ENCODE results near the gene HMOX1. TPM values are rescaled to one million over a fixed set of nuclear protein-coding genes. Genes with fewer than 3 reads are reported as not detected.

HMOX1 gene
- total and polyA plus RNA-seq, 8 donors = 2.2 to 106 (median 11.4) TPM; not detected in 1

DNA sequence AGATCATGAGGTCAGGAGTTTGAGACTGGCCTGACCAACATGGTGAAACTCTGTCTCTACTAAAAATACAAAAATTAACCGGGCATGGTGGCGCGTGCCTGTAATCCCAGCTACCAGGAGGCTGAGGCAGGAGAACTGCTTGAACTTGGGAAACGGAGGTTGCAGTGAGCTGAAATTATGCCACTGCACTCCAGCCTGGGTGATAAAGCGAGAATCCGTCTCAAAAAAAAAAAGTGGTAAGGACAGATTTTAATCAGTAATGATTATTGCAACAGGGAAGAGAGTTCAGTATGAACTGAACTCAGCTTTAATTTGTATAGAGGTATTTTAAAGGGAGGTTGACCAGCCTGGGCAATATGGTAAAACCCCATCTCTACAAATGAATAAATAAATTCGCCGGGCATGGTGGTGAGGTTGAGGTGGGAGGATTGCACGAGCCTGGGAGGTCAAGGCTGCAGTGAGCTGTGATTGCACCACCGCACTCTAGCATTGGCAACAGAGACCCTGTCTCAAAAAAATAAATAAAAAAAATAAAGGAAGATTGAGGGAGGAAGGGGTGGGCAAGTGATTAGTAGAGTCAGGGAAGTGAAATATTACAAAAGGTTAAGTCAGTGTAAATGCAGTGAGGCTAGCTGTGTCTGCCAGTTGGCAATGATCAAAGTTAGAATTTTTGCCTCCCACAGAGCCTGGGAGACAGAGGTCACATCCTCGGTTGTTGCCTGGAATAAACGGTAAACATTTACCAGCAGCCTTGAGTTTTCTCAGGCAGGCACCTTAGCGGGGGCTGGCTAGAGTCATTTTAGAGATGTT is 16.4 kb downstream of the HMOX1 start:
- Histone ChIP-seq H3K27ac (peak overlapping the region in 2 of 5 donors; percentile 28), H3K9me3 (no peaks in the 10 kb centered on the region), H3K27me3 (no peaks in the 10 kb centered on the region), H3K4me1 (peaks cover 5 to 38% (median 23%) of the 10 kb centered on the region in 4 donors), H3K4me3 (no peak overlapping the region), H3K36me3 (peaks cover 0 to 15% (median 4%) of the 10 kb centered on the region in 4 donors)
- peak in 1 of 2 donors; percentile 51 for DNase-seq
- intact Hi-C loops (cut with DNase I; ENCODE audit: low total_unique reads) = no loop called here
- no peak for TF ChIP-seq EP300 (IDR thresholded peaks at IDR 0.05)
- no peak for TF ChIP-seq POLR2AphosphoS5 (IDR thresholded peaks at IDR 0.05)
- no peak for TF ChIP-seq POLR2A (IDR thresholded peaks at IDR 0.05)
- TF ChIP-seq, protein P1, sequence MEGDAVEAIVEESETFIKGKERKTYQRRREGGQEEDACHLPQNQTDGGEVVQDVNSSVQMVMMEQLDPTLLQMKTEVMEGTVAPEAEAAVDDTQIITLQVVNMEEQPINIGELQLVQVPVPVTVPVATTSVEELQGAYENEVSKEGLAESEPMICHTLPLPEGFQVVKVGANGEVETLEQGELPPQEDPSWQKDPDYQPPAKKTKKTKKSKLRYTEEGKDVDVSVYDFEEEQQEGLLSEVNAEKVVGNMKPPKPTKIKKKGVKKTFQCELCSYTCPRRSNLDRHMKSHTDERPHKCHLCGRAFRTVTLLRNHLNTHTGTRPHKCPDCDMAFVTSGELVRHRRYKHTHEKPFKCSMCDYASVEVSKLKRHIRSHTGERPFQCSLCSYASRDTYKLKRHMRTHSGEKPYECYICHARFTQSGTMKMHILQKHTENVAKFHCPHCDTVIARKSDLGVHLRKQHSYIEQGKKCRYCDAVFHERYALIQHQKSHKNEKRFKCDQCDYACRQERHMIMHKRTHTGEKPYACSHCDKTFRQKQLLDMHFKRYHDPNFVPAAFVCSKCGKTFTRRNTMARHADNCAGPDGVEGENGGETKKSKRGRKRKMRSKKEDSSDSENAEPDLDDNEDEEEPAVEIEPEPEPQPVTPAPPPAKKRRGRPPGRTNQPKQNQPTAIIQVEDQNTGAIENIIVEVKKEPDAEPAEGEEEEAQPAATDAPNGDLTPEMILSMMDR (IDR thresholded peaks at IDR 0.05) = no peak
- 66 to 71% (median 66%) methylated on average over 13 of the region's 13 CpGs for WGBS, 5 donors

DNA sequence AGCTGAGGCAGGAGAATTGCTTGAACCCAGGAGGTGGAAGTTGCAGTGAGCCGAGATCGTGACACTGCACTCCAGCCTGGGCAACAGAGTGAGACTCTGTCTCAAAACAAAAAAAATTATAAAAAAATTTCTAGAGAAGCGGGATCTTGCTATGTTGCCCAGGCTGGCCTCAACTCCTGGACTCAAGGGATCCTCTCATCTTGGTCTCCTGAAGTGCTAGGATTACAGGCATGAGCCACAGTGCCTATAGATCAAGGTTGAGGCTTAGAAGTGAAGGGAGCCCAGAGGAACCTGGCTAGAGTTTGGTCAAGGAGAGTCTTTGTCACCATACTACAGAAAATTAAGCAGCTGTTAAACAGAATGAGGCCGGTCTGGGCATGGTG is 17.7 kb downstream of the HMOX1 start:
- Histone ChIP-seq H3K4me3 (no peak overlapping the region), H3K9me3 (no peaks in the 10 kb centered on the region), H3K36me3 (peaks cover 6 to 11% (median 8%) of the 10 kb centered on the region in 4 donors), H3K27ac (no peak overlapping the region), H3K27me3 (no peaks in the 10 kb centered on the region), H3K4me1 (peaks cover 5 to 48% (median 23%) of the 10 kb centered on the region in 4 donors)
- TF ChIP-seq EP300 (IDR thresholded peaks at IDR 0.05) (no peak), POLR2A (IDR thresholded peaks at IDR 0.05) (no peak), POLR2AphosphoS5 (IDR thresholded peaks at IDR 0.05) (no peak)
- TF ChIP-seq, protein P1 (IDR thresholded peaks at IDR 0.05) = no peak
- 96 to 100% (median 97%) methylated on average over 4 of the region's 4 CpGs for WGBS, 5 donors
- intact Hi-C loops (cut with DNase I; ENCODE audit: low total_unique reads) = no loop called here
- no peak for DNase-seq

DNA sequence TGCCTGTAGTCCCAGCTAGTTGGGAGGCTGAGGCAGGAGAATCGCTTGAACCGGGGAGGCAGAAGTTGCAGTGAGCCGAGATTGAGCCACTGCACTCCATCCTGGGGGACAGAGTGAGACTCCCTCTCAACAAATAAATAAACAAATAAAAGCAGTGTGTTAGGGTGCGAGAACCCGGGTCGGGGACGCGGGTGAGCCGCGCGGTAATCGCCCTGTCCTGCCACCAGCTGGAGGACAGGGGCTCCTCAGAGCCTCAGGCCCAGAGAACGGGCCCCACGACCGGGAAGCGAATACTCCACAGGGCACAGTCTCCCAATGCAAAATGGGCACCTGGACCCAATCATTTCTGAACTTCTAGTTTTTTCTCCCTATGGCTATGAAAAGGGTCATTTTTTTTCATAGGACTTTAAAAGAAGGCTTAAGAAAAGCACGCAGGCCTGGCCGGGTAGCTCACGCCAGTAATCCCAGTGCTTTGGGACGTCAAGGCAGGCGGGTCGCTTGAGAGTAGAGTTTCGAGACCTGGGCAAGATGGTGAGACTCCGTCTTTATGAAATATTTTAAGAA is 18.3 kb downstream of the HMOX1 start:
- intact Hi-C loops (cut with DNase I; ENCODE audit: low total_unique reads) = no loop called here

DNA sequence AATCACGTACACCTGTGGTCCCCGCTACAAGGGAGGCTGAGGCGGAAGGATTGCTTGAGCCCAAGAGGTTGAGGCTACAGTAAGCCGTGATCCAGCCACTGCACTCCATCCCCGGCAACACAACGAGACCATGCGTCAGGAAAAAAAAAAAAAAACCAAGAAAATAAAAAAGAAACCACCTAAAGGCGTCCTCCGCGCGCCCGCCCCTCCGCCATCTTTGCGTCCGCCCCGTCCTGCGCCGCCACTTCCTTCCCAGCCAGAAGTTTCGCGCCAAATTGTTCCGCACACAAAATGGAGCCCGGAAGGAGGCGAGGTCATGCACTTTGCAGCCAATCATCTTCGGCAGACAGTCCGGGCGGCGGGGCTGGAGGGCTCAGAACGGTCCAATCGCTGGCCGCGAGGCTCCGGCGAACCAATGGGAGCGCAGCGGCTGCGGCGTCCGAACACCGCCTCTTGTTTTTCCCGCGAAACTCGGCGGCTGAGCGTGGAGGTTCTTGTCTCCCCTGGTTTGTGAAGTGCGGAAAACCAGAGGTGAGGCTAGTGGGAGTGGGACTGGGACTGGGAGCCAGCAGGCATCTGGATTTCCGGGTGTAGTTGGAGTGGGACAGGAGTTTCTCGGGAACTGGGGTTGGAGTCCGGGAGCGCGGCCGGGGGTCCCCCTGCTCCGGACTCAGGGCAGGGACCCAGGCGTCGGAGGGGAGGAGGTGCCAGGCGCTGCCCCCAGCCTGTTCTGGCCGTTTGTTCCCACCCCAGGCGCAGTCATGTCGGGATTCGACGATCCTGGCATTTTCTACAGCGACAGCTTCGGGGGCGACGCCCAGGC is 19.0 kb downstream of the HMOX1 start, which contains the start of gene MCM5:
MCM5 (plus strand) TSS at position 463 of the 823 bp plus-strand sequence; CDS start at position 762, 299 bp downstream.
- Histone ChIP-seq H3K27ac (peak within 1 kb of the TSS; percentile 15 to 84 (median 77)), H3K4me3 (peak within 1 kb of the TSS; percentile 57 to 99 (median 96)), H3K4me1 (peaks cover 5 to 48% (median 23%) of the 10 kb centered on the region in 4 donors), H3K9me3 (no peaks in the 10 kb centered on the region), H3K27me3 (no peaks in the 10 kb centered on the region), H3K36me3 (peaks cover 8 to 22% (median 20%) of the 10 kb centered on the region in 4 donors)
- intact Hi-C loops (cut with DNase I; ENCODE audit: low total_unique reads) = no loop called here
- TF ChIP-seq EP300 (IDR thresholded peaks at IDR 0.05) (no peak), POLR2A (IDR thresholded peaks at IDR 0.05) (no peak), POLR2AphosphoS5 (IDR thresholded peaks at IDR 0.05) (peak; percentile 65 to 84 (median 74))
- TF ChIP-seq, protein P1 (IDR thresholded peaks at IDR 0.05) = no peak
- DNase-seq = peak; percentile 97 to 99
- 1 to 2% (median 1%) methylated on average over 46 to 64 of the region's 64 CpGs for whole genome bisulfite sequencing, 5 donors

More for the DNA sequence above, 18.3 kb downstream of the HMOX1 start:
- Histone ChIP-seq H3K4me1 (peaks cover 5 to 48% (median 23%) of the 10 kb centered on the region in 4 donors), H3K36me3 (peaks cover 8 to 15% (median 13%) of the 10 kb centered on the region in 4 donors), H3K27ac (peak overlapping the region; percentile 15 to 84 (median 77)), H3K9me3 (no peaks in the 10 kb centered on the region), H3K4me3 (peak overlapping the region; percentile 57 to 99 (median 96)), H3K27me3 (no peaks in the 10 kb centered on the region)
- WGBS, 5 donors = 72 to 86% (median 76%) methylated on average over 24 of the region's 24 CpGs
- no peak for TF ChIP-seq POLR2A (IDR thresholded peaks at IDR 0.05)
- DNase-seq = no peak
